Neural cell (in vitro differentiated cells): ENCODE measurements around the gene HSP90B1. TPM values are rescaled to one million over a fixed set of nuclear protein-coding genes. Genes with fewer than 3 reads are reported as not detected.
A peak's percentile ranks its signal among the peaks of the same experiment; 100 is the strongest.

Source experiments
- H2AFZ ChIP-seq: fragments of 200-600, 300-800 bp; sonication (generic), shearing (Covaris generic); 2 replicates; pipeline ENCODE4 v1.6.0; 2014; ENCODE audit warnings: low read depth, mild to moderate bottlenecking, antibody characterized with exemption, low read length, moderate library complexity
- H3F3A ChIP-seq: fragments of 200-600 bp; shearing (Covaris generic); 2 replicates; pipeline ENCODE4 v1.6.1; 2016; ENCODE audit warnings: mild to moderate bottlenecking, moderate library complexity, mixed read lengths, antibody characterized with exemption, low read length; ENCODE audit not compliant: insufficient read depth, poor library complexity, severe bottlenecking
- H3K27ac ChIP-seq: fragments of 200-600, 300-800 bp; sonication (generic), shearing (Covaris generic); 2 replicates; pipeline ENCODE4 v1.5.1; 2014; ENCODE audit warnings: mild to moderate bottlenecking, low read length, moderate library complexity
- H3K27me3 ChIP-seq: fragments of 300-800, 200-600 bp; sonication (generic), shearing (Covaris generic); 2 replicates; pipeline ENCODE4 v1.6.0; 2014; ENCODE audit warnings: mild to moderate bottlenecking, low read depth, low read length, moderate library complexity; ENCODE audit not compliant: insufficient read depth
- H3K36me3 ChIP-seq: fragments of 300-800, 200-600 bp; sonication (generic), shearing (Covaris generic); 2 replicates; pipeline ENCODE4 v1.5.1; 2014; ENCODE audit warnings: mild to moderate bottlenecking, antibody characterized with exemption, low read length, moderate library complexity; ENCODE audit not compliant: insufficient read depth
- H3K4me2 ChIP-seq: fragments of 300-800, 200-600 bp; sonication (generic), shearing (Covaris generic); 2 replicates; pipeline ENCODE4 v1.6.0; 2014; ENCODE audit warnings: mild to moderate bottlenecking, low read length
- H3K4me3 ChIP-seq: fragments of 300-800, 200-600 bp; sonication (generic), shearing (Covaris generic); 2 replicates; pipeline ENCODE4 v1.5.1; 2014; ENCODE audit warnings: mild to moderate bottlenecking, low read length, moderate library complexity
- H3K79me2 ChIP-seq: fragments of 200-600 bp; shearing (Covaris generic); replicated peaks from 2 replicates; pipeline ENCODE4 v1.6.0; 2014; ENCODE audit warnings: mild to moderate bottlenecking, low read length, moderate library complexity; ENCODE audit not compliant: insufficient read depth
- H3K9ac ChIP-seq: fragments of 300-800, 200-600 bp; sonication (generic), shearing (Covaris generic); 2 replicates; pipeline ENCODE4 v1.6.1; 2016; ENCODE audit warnings: mild to moderate bottlenecking, low read length, mixed read lengths
- H3K9me2 ChIP-seq: fragments of 200-600 bp; shearing (Covaris generic); 2 replicates; pipeline ENCODE4 v1.6.1; 2016; ENCODE audit warnings: mild to moderate bottlenecking, low read length, mixed read lengths; ENCODE audit not compliant: insufficient read depth
- H3K9me3 ChIP-seq: fragments of 200-600, 300-800 bp; sonication (generic), shearing (Covaris generic); 2 replicates; pipeline ENCODE4 v1.6.1; 2016; ENCODE audit warnings: mild to moderate bottlenecking, mixed run types, low read length, moderate library complexity, mixed read lengths
- H4K20me1 ChIP-seq: fragments of 200-600 bp; shearing (Covaris generic); 2 replicates; pipeline ENCODE4 v1.6.1; 2016; ENCODE audit warnings: mild to moderate bottlenecking, mixed run types; ENCODE audit not compliant: insufficient read depth
- CTCF ChIP-seq: fragments of 450-650 bp; IDR thresholded peaks from 2 replicates; pipeline ENCODE4 v1.5.1; 2014; ENCODE audit warnings: antibody characterized with exemption, mild to moderate bottlenecking, moderate library complexity; ENCODE audit not compliant: poor library complexity, severe bottlenecking
- EP300 ChIP-seq: fragments of 450-650 bp; conservative IDR thresholded peaks from 2 replicates; pipeline ENCODE4 v1.6.1; 2014; ENCODE audit warnings: antibody characterized with exemption, mild to moderate bottlenecking, moderate library complexity; ENCODE audit not compliant: poor library complexity, severe bottlenecking
- EZH2 ChIP-seq: fragments of 200-600, 300-800 bp; shearing (Covaris generic), sonication (generic); IDR thresholded peaks from 2 replicates; pipeline ENCODE4 v1.6.1; 2014; ENCODE audit warnings: antibody characterized with exemption, low read length, borderline replicate concordance, mild to moderate bottlenecking; ENCODE audit not compliant: insufficient read depth, poor library complexity, severe bottlenecking
- MXI1 ChIP-seq: fragments of 450-650 bp; conservative IDR thresholded peaks from 2 replicates; pipeline ENCODE4 v1.6.1; 2014; ENCODE audit warnings: antibody characterized with exemption, mild to moderate bottlenecking; ENCODE audit not compliant: poor library complexity, severe bottlenecking
- POLR2AphosphoS5 ChIP-seq: IDR thresholded peaks from 2 replicates; pipeline ENCODE4 v1.6.1; 2012
- RAD21 ChIP-seq: fragments of 450-650 bp; conservative IDR thresholded peaks from 2 replicates; pipeline ENCODE4 v1.6.1; 2014; ENCODE audit warnings: antibody characterized with exemption, mild to moderate bottlenecking, moderate library complexity
- REST ChIP-seq: IDR thresholded peaks from 2 replicates; pipeline ENCODE4 v1.6.1; 2012; ENCODE audit warnings: borderline replicate concordance
- SMC3 ChIP-seq: fragments of 450-650 bp; conservative IDR thresholded peaks from 2 replicates; pipeline ENCODE4 v1.6.1; 2014; ENCODE audit warnings: antibody characterized with exemption, mild to moderate bottlenecking, moderate library complexity; ENCODE audit not compliant: poor library complexity
- TAF1 ChIP-seq: IDR thresholded peaks from 2 replicates; pipeline ENCODE4 v1.6.1; 2012; ENCODE audit warnings: low read depth
- polyA plus RNA-seq: library from polyadenylated mRNA; depleted of rRNA; stranded (reverse); fragments of >200 nt; gene quantifications from 2 replicates; pipeline ENCODE4 v1.2.3, GENCODE V29; 2014

Gene HSP90B1
- polyA plus RNA-seq, 1 donor from 2014 or later, result 242 TPM

GRCh38 chr12:103929046-103929783, 995 bp upstream of the HSP90B1 start:
- Histone ChIP-seq H2AFZ (peak overlapping the region; percentile 99), H3K27ac (peak overlapping the region; percentile 96), H3F3A (no peaks in the 10 kb centered on the region), H3K36me3 (no peaks in the 10 kb centered on the region), H4K20me1 (no peaks in the 10 kb centered on the region), H3K9me2 (no peaks in the 10 kb centered on the region), H3K27me3 (no peaks in the 10 kb centered on the region), H3K9me3 (no peaks in the 10 kb centered on the region), H3K79me2 (peaks cover 40% of the 10 kb centered on the region), H3K4me2 (peak overlapping the region; percentile 100), H3K4me3 (peak overlapping the region; percentile 95), H3K9ac (peak overlapping the region; percentile 92)
- no peak for TF ChIP-seq EZH2
- TF ChIP-seq REST, result no peak
- peak; percentile 24 for TF ChIP-seq TAF1
- peak; percentile 42 for TF ChIP-seq RAD21
- TF ChIP-seq CTCF, result no peak
- peak; percentile 75 for TF ChIP-seq MXI1
- TF ChIP-seq EP300, result no peak
- TF ChIP-seq POLR2AphosphoS5, result peak; percentile 84
- TF ChIP-seq SMC3, result peak; percentile 57

GRCh38 chr12:103929784-103930033, 501 bp upstream of the HSP90B1 start:
- H3K79me2 ChIP-seq, result peaks cover 43% of the 10 kb centered on the region
- H3F3A ChIP-seq, result no peaks in the 10 kb centered on the region
- H3K4me3 ChIP-seq, result peak overlapping the region; percentile 95
- peak overlapping the region; percentile 99 for H2AFZ ChIP-seq
- peak overlapping the region; percentile 96 for H3K27ac ChIP-seq
- no peaks in the 10 kb centered on the region for H3K9me3 ChIP-seq
- H3K9me2 ChIP-seq, result no peaks in the 10 kb centered on the region
- no peak for TF ChIP-seq REST
- TF ChIP-seq TAF1, result no peak
- no peak for TF ChIP-seq EP300
- TF ChIP-seq MXI1, result no peak
- no peak for TF ChIP-seq EZH2
- H3K36me3 ChIP-seq, result no peaks in the 10 kb centered on the region
- no peaks in the 10 kb centered on the region for H4K20me1 ChIP-seq
- H3K27me3 ChIP-seq, result no peaks in the 10 kb centered on the region
- H3K9ac ChIP-seq, result peak overlapping the region; percentile 92
- no peak overlapping the region for H3K4me2 ChIP-seq
